Gastroesophageal sphincter (tissue), 3 donors: Measurements from ENCODE around the gene HAUS8.

Experiments used
- CTCF ChIP-seq, 4 experiments: fragments of 200-600 bp in 2 of 4; fragments of 450-650 bp in 2 of 4; sonication (generic) in 1 of 4; IDR thresholded peaks; one replicate each; pipeline ENCODE4 v1.5.1; 2017 to 2019; ENCODE audit warnings: antibody characterized with exemption in 4 of 4, mild to moderate bottlenecking in 2 of 4, moderate library complexity in 2 of 4
- POLR2A ChIP-seq, 2 donors: fragments of 450-650 bp; IDR thresholded peaks; one replicate each; pipeline ENCODE4 v1.6.1; 2017; ENCODE audit warnings: antibody characterized with exemption in 2 of 2, mild to moderate bottlenecking in 2 of 2, moderate library complexity in 1 of 2

DNA sequence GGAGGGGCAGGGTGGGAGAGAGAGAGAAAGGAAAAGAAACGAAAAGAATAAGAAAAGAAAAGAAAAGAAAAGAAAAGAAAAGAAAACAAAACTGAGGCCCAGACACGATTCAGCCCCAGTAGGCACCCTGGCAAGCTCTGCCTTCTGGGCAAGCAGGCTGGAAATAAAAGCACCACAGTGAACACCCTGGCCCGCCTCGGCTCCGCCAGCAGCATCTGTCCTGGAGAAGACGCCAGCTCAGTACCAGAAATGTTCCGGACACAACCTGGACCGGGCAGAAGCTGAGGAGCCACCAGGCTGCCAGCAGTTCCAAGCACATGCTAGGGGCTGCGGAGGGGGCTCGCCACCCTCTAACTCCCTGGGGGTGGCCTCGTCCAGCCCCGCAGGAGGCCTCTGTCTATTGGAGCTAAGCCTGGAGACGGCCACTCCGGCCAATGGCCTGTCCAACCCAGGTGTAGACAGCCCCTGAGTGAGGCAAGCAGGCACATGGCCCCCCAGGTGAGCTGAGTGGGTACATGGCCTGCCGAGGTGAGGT is 37.2 kb downstream of the HAUS8 start:
- TF ChIP-seq CTCF (IDR thresholded peaks at IDR 0.05) (no peak), POLR2A (IDR thresholded peaks at IDR 0.05) (no peak)
